Measurements from ENCODE around the gene CCNK.

CCNK gene

DNA sequence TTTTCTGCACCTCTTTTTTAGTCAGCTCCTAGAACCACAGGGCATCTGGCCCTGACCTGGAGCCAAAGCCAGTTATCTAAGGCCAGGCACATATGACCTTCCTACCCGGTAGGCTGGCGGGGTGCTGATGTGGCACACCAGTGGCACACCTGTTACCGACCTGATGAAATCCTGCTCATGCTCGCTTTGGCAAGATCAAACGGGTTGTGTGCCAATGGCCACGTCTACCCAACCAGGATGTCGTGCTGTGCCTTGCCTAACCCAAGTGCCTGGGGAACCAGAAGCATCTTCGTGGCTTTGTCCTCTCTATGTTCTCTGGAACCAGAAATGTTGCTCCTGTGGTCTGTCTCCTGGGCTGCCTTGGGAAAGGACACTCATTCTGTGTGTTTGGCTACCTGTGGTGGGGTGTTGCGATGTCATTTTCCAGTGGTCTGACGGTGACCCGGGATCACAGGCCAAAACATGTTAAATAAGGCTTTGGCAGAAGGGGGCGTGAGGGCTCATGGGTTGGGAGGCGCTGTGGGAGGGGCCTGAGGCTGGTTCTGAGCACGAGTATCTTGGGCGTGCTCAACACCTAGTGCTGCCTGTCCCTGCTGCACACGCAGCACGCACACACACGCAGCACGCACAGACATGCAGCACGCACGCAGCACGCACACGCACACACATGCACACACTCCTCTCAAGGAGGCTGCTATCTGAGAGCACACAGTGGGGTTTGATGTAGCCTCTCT lies 27.9 kb downstream of the CCNK start:
- DNase-seq, result no peak

DNA sequence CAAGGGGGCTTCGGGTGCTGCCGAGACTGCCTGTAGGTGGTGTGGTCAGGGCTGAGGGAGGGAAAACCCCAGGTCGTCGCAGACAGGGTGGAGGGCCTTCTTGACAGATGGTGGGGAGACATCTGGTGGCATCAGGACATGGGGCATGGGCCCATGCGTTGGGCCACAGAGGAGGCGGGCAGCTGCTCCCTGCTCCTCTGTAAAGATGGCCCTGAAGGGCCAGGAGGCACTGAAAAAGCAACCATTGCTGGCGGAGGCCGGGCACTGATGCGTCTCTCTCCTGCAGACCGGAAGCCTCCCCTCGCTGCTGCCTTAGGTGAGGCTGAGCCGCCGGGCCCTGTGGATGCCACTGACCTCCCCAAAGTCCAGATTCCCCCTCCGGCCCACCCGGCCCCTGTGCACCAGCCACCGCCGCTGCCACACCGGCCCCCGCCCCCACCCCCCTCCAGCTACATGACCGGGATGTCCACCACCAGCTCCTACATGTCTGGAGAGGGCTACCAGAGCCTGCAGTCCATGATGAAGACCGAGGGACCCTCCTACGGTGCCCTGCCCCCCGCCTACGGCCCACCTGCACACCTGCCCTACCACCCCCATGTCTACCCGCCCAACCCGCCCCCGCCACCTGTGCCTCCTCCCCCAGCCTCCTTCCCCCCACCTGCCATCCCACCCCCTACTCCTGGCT lies 28.8 kb downstream of the CCNK start:
- no peak for DNase-seq

DNA sequence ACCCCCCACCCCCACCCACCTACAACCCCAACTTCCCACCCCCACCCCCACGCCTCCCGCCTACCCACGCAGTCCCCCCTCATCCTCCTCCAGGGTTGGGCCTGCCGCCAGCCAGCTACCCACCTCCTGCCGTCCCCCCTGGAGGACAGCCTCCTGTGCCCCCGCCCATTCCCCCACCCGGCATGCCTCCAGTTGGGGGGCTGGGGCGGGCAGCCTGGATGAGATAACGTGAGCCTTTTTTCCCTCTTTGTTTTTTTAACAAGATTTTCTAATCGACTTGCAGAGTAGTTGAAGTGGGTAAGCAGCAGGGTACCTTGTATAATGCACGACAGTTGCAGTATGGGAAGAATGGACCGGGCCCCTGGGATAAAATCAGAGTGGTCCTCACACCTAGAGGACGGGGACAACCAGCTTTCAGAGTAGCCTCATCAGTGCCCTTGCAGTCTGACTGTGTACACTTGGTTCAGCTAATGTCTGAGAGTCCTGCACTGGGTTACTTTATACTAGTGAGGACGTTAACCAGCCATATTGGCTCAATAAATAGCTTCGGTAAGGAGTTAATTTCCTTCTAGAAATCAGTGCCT lies 29.4 kb downstream of the CCNK start:
- DNase-seq, result no peak

DNA sequence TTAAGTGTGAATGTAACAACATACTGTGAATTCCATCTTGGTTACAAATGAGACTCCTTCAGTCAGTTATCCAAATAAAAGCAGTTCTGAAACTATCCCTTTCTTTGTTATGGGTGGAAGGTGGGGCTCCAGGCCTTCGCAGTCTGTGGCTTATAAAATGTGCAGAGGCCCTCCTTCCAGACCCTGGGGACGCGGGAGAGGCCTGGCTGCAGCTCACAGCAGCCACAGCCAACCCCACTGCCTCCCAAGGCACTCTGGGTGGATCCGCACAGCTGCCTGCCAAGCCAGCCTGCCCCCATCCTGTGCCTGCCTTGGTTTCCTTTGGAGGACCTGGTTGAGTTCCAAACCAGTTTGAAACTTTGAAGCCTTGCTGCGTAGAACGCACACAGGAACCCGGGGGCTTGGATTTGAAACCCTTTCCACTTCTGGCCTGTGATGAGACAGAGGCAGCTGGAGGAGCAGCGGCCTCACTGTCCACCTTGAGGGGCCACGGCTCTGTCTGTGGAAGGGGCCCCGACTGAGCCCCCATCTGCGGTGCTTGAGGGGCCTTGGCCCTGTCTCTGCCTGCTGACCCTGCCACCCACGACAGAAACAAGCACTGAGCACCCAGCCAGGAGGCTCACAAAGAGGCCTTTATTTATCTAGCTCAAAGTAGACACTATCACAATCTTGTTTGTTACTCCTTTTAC lies 30.4 kb downstream of the CCNK start:
- DNase-seq, result peak; percentile 26

DNA sequence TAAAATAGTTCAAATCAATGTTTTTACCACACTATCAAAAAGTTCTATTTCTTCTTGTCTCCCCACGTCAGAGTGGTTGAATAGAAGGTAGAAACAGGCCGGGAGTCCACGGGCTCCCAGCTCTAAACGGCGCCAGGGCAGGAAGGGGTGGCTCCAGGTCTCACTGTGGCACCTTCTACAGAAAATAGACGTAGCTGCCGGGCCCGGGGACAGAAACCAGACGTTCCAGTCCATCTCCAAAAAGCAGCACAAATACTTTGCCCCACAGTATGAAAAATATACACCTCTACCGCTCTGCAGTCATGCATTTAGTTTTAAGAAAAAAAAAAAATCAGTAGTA lies 30.9 kb downstream of the CCNK start:
- no peak for DNase-seq

DNA sequence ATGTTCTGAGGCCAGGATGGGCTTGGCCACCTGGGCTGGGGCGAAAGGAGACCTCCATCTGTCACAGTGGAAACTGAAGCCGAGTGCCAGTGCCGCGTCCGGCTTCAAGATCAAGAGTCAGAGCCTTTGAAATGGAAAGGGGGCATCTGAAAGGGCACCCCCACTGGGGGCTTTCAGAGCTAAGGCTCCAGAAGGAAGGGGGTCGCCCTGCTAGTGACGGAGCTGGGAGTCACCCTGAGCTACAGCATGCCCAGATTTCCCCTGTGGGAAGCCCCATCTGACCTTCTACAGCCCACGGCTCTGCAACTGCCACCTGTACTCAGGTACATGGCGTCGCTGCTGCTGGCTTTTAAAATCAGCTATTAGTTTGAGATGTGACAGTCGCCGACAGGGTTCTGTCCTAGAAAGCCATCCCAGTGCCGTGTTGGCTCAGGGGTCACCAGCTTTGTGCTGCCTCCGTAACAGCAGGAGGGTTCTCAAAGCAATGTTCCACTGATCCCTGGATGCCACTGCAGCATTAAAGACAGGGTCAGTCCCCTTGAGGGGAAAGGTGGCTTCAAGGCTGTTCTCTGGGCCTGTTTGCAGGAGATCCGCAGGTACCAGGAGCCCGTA lies 31.5 kb downstream of the CCNK start:
- no peak for DNase-seq

DNA sequence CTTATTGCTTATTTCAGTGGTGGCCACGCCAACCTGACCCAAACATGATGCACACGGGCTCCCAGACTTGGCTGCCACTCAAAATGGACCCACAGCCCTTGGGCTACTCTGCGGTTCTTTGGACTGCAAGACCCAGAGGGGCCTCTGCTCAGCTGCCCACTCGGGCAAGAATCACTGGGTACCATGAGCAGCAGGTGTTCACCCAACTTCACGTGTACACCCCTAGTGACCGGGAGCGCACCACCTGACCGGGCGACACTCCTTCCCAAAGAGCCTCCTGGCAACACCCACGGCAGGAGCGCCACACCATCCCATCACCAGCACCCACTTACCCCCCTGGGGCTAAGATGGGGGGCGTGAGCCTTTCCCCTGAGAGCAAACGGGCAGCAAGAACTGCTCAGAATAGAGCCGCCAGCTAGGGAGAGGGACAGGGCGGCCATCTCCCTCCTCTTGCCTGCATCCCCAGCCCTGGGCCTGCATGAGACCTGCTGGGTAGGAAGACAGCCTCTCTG lies 32.0 kb downstream of the CCNK start:
- DNase-seq, result no peak

DNA sequence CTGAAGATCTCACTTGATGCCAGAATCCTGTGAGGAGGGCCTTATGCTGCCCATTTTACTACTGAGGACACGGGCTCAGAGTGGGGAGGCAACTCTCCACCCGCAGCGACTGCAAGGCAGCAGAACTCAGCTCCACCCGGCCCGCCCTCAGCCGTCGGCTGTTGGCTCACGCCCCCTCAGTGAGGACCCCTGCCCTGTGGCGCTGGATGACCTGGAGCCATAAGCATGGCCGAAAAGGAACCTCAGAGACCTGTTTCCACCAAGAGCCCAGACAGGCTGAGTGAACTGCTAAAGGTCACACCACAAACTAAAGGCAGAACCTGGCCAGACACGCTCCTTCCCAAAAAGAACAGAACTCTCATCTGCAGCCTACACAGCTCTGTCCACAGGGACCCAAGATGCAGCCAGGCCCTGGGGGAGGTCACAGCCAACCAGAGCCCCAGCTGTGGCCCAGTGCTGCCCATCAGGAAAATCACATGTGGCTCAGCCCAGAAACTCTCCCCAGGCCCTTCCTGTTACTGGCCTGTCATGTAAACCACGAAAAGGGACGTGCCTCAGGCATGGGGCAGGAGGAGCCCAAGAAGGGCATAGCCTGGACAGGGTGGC lies 32.8 kb downstream of the CCNK start:
- no peak for DNase-seq

DNA sequence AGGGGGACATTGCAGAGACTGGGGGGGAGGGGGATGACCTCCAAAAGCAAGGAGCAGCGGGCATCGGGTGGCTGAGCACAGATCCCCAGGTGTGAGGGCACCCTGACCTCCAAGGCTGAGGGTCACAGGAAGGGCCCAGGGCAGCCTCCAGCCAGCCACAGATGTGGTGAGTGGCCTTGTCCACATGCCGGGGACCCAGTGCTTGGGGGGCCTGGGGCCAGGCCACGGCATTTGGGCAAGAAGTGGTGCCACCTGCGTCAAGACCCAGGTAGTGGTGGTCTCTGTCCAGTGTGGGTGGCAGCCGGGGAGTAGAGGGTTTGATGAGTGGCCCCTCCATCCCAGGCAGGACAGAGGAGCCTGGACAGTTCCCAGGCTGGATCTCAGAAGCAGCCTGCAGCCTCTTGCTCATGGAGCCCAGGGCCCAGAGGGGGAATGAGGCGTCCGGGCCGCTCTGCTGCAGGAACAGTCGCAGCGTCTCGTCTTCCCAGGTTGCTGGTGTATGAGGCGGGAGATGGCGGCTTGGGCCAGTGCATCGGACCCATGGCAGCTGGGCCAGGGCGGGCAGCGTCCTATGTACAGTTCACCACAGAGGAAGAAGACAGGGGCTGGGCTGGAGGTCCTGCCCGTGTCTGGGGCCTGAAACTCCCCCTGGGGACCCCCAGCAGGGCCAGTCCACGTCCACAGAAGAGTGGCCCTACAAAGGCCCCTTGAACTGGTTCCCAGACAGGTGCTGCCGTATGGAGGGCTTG lies 33.5 kb downstream of the CCNK start:
- DNase-seq, result no peak

DNA sequence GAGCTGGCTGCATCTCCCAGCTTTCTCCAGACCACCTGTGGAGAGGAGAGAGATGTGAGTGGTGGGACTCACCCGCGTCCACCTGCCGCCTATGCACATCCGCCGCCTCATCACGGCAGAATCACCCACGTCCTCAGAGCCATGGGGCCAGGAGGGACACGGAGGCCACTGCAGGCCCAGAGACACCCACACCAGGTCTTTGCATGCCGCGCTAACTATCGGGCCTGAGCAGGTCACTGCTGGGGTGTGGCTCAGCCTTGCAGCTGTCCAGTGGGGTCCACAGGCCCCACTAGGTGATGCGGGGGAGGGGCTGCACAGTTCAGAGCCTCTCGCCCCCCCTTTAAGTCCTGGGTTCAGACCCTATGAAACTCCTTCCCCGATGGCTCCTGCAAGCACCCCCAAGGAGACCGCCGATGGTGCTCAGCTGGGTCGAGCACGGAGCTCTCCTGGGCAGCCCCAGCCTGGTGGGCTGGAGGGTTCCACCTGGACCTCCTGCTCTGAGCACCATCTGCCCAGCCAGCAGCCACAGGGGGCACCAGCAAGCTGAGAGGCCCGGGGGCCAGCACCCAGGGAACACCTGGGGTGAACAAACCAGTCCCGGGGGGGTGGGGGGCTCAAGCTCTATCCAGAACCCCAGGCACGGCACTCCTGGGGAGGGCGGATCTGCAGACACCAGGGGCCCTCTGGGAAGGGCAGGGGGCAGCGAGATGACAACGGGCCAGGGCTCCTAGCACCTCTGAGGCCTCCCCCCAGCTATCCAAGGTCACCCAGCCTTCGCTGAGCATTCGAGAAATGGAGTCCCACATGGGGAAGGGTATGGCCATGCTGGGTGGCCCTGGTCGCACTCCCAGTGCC lies 34.3 kb downstream of the CCNK start:
- DNase-seq, result no peak

DNA sequence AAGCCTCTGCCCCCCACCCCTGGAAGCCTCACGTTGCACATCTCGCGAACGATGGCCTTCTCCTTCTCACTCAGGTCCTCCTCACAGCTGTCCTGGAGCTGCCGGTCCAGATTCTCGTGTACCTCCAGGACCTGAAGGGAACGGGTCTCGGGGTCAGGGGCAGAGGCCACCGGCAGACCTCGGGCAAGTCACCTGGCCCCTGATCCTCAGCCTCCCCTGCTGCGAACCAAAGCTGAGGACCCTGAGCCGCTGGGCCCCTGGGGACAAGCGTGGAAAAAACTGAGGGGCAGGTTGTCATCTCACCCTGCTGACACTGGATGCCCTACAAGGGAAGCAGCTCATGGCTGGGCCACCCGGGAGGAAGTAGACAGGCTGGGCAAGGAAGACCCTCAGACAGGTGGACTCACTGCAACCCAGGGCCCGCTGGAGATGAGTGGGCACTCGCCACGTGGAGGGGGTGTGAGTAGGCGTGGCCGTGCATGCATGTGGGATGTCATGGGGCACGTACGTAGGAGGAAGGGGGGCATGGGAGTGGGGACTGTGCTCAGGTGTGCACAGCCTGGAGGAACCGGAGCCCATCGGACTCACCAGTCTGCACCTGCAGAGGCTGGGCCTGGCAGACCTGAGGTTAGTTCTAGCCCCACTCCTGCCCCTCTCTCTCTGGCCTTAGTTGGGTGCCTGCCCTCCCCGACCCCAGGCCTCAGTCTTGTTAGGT lies 35.1 kb downstream of the CCNK start:
- DNase-seq, result no peak

DNA sequence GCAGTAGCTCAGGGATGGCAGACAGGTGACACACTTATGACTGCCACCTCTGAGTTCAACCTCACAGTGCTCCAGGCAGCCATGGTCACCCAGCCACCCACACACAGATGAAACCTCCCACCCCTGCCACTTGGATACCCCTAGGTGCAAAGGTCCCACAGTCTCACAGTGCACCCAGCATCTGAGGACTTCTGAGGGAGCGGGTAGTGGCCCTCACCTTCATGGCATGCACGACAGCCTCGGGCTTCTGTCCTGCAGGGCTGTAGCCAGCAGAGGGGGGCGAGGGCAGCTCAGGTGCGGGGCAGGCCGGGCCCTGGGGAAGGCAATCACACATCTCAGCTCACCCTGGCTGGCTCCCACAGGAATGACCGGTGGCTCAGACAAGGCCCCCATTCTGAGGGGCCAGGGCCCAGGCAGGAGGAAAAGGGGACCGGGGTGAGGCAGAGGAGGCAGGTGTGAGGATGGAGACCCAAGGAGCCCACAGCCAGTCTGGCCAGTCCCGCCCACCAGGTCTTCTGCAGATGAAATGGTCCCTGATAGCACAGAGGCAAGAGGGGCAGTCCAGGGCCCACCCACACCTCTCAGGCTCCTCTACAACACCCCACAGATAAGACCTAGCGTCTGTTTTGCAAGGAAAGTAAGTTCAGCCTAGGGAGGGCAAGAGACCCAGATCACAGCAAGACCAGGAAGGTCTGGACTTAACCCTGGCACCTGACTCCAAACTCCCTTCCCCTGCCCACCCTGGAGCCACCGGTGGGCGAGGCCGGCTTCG lies 35.8 kb downstream of the CCNK start:
- DNase-seq, result no peak

DNA sequence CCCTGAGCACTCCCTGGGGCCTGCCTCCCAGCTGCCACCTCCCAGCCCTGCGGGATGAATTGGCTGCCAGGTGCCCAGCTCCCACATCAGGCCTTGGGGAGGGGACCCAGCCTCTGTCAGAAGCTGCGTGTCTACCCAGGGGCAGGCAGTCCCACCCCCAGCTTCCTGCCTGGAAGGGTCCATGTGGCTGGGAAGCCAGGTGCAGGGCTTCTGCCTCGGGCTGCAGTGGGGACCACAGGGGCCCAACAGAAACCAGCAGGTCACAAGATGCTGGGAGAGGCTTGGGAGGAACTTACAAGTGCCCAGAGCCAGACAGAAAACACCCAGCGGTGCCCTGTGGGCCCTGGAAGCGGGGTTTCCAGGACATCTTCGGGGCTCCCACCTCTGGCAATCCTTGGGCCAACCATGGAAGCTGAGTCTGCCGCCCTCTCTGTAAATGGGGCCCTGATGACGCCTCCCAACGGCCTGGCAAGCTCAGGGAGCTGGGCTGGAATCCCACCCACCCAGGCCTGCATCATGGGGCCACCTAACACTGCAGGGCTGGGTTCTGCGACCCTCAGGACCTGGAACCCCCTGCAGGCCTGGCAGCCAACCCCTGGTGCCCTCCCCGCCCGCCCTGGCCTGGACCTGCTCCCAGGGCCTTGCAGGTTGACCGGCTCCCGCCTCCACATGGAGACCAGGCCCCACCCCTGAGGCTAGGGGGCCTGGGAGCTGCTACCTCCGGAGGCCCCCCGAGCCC lies 36.6 kb downstream of the CCNK start:
- no peak for DNase-seq

DNA sequence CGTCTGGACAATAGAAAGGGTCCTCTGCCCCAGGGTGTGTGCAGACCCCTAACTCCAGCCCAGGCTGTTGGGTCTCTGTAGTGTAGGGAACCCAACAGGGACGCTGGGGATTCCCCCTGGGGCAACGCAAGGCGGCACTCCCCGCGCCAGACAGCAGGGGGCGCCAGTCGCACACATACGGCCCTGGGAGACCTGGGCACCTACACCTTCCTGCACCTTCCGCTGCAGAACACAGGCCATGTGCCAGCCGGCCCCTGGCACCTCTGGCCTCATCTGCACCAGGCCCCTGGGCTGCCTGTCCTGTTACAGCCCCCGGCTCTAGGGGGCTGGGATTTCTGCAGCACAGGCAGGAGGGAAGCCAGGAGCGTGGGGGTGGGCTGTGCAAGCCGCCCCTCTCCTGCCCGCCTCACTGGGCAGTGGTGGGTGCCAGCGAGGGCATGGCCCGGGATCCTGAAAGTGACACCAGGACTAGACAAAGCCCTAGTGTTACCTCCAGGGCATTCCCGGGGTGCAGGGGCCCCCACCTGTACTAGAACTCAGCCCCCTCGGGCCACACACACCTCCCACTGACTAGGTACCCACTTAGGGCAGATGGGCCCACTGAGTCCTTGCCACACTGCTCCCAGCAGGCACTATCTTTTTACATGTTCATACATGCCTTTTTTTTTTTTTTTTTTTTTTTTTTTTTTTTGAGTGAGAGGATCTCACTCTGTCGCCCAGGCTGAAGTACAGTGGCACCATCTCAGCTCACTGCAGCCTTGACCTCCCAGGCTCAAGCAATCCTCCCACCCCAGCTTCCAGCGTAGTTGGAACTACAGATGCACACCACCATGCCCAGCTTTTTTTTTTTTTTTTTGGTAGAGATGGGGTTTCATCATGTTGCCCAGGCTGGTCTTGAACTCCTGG lies 37.5 kb downstream of the CCNK start:
- DNase-seq, result peak; percentile 55

DNA sequence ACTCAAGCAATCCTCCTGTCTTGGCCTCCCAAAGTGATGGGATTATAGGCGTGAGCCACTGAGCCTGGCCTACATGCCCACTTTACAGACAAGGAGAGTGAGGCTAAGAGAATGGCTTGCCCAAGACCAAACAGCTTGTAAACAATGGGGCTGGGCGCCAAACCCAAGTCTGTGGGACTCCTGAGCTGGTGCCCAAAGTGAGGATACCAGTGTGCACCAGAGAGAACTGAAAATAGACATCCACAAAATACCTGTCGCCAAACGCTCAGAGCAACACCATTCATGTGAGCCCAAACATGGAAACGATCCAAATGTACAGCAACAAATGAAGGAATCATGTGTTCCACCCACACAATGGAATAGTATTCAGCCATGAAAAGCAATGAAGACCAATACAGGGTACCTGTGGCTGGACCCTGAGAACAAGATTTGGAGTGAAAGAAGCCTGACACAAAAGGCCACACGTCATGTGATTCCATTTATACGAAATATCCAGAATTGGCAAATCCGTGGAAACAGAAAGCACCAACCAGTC lies 38.2 kb downstream of the CCNK start:
- no peak for DNase-seq

DNA sequence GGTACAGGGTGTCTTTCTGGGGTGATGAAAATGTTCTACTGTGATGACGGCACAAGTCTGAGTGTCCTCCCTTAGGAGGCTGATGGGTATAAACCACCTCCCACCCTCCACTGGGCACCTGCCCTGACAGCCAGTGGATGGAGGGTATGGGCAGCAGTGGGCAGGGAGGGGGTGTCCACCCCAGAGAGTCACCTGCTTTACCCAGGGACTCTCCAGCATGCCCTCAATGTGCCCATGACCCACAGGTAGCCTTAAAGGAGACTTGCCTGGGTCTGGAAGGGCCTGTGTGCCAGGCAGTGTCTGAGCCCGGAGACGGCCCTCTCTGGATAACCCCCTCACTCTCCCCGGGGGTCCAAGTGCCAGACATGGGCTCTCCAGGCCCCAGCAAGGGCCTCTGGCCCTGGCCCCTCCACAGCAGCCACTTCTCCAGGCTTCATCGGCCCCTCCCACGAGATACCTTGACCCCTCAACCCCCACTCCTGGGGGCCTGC lies 38.8 kb downstream of the CCNK start:
- DNase-seq, result no peak

DNA sequence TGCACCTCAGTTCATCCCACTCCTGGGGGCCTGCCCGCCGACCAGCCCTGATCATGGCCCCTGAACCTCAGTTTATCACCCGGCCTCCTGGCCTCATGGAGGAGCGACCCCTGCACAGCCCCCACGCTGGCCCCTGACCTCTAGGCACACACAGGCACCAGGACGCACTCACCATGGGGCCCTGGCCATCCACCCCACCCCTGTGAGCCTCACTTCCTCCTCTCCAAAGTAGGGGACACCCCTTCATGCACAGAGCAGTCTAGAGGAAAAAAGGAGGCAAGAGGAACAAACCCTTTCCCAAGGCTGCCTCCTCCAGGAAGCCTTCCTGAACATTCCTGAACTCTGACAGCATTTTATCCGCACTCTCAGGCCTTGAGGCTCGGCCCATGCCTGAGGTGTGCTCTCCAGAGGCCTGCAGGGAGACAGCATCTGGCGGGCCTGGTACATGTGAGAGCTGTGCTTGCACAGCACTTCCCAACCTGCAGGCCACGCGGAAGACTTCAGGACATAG lies 39.4 kb downstream of the CCNK start:
- no peak for DNase-seq
